Heart right ventricle (tissue), 16 donors: Measurements from ENCODE around the gene PROM2. TPM values are rescaled to one million over a fixed set of nuclear protein-coding genes. Genes with fewer than 3 reads are reported as not detected.

Experiments used
- ATAC-seq, 8 donors: fragments of 200-7000 bp; cut with Tn5 transposase; one replicate each; pipeline ENCODE4 v1.9.1; 2020; ENCODE audit warnings: mild to moderate bottlenecking in 8 of 8, moderate library complexity in 8 of 8, moderate number of reproducible peaks in 1 of 8
- DNase-seq, 2 donors: peaks; one replicate each; pipeline ENCODE4 v3.0.0-alpha.2; 2020
- H3K27ac ChIP-seq, 10 donors: fragments of 200-600 bp; sonication (generic) in 2 of 10; one replicate each; pipeline versions ENCODE4 v1.5.0 to v1.8.0; 2020 to 2022; ENCODE audit warnings: mild to moderate bottlenecking in 3 of 10
- H3K27me3 ChIP-seq, 7 donors: fragments of 200-600 bp; one replicate each; pipeline ENCODE4 v1.8.0; 2021 to 2022; ENCODE audit warnings: mild to moderate bottlenecking in 2 of 7
- H3K36me3 ChIP-seq, 9 donors: fragments of 200-600 bp; sonication (generic) in 1 of 9; one replicate each; pipeline versions ENCODE4 v1.5.0 to v1.8.0; 2020 to 2022; ENCODE audit warnings: mild to moderate bottlenecking in 2 of 9
- H3K4me1 ChIP-seq, 9 donors: fragments of 200-600 bp; sonication (generic) in 1 of 9; one replicate each; pipeline versions ENCODE4 v1.5.0 to v1.8.0; 2020 to 2022; ENCODE audit warnings: mild to moderate bottlenecking in 4 of 9
- H3K4me3 ChIP-seq, 10 donors: fragments of 200-600 bp; sonication (generic) in 2 of 10; one replicate each; pipeline versions ENCODE4 v1.5.0 to v1.8.0; 2020 to 2022; ENCODE audit warnings: mild to moderate bottlenecking in 7 of 10, moderate library complexity in 2 of 10
- H3K9me3 ChIP-seq, 11 donors: fragments of 200-600 bp in 10 of 11; sonication (generic) in 2 of 11; one replicate each; pipeline versions ENCODE4 v1.5.0 to v1.8.0; 2013 to 2022; ENCODE audit warnings: mild to moderate bottlenecking in 2 of 11, control low read depth in 1 of 11, moderate library complexity in 1 of 11
- WGBS, 2 donors: extraction: QIAGEN DNeasy Blood & Tissue Kit; methylation state at CpG; one replicate each; pipeline ENCODE4 v1.1.7; 2013; ENCODE audit warnings: inconsistent platforms in 1 of 2; 5-methylcytosine and 5-hydroxymethylcytosine counted together
- intact Hi-C, 10 donors: fragments of 100-400 bp; cut with DNase I; formaldehyde crosslinking; loops; one replicate each; pipeline versions ENCODE4 v1.11.1 to v1.14.2; 2022
- polyA plus RNA-seq, 2 donors: library from polyadenylated mRNA; stranded (reverse); fragments of 200-250 nt; gene quantifications; one replicate each; pipeline ENCODE4 v1.2.3, GENCODE V29; 2013
- total RNA-seq, 10 donors: library from RNA; stranded (reverse); fragmentation: NEBNext Ultra II Directional in 3 of 10; extraction: Animal tissue kit (Norgen Biotek cat#: 25700) in 3 of 10; gene quantifications; one replicate each; pipeline versions ENCODE4 v1.2.1 to v1.2.4, GENCODE V29; 2021 to 2023
- TF ChIP-seq, protein P1 (sequence below), 9 donors: fragments of 200-600 bp; sonication (generic) in 2 of 9; IDR thresholded peaks; one replicate each; pipeline versions ENCODE4 v1.5.0 to v1.8.0; 2021 to 2022; ENCODE audit warnings: antibody characterized with exemption in 9 of 9, mild to moderate bottlenecking in 5 of 9, moderate library complexity in 1 of 9
- donor health status: Arrhythmogenic right ventricular cardiomyopathy.
- donor health status: ischemic (EF 13 %, LVEDD 7.1; RV severe dilation, severe dysfunction).
- donor health status: healthy with polysubstance abuse.
- donor health status: DM: no; HTN: yes; CAD: no.
- donor health status: DM: no; HTN: no; CAD: no.
- donor health status: ischemic (EF 25% LVEDD 6.9; RV normal size, moderate dysfunction).
- donor health status: ischemic (EF 25% LVEDD 5.7; RV mildly dilated, moderate dysfunction).
- donor health status: healthy.
- donor health status: DM: yes; HTN: yes; CAD: no.
- donor health status: Ischemic cardiomyopathy.
- donor health status: ischemic (EF 35%, LVEDD 5.7; RV mildly dilated, moderate dysfunction).
- donor health status: nonischemic (EF 11% LVEDD 7.7; RV severe dilation, severe dysfunction).
- donor health status: DM: yes; HTN: yes; CAD: no.
- donor health status: PGD.
- donor health status: ischemic (EF 29% LVEDD 5.4; RV normal size, mild dysfunction).
- donor health status: nonischemic (EF 23%, LVEDD 6.1; RV moderate dilation, normal function).

The PROM2 gene
- total and polyA plus RNA-seq, 12 donors: 0.32 to 3.4 (median 0.94) TPM

DNA sequence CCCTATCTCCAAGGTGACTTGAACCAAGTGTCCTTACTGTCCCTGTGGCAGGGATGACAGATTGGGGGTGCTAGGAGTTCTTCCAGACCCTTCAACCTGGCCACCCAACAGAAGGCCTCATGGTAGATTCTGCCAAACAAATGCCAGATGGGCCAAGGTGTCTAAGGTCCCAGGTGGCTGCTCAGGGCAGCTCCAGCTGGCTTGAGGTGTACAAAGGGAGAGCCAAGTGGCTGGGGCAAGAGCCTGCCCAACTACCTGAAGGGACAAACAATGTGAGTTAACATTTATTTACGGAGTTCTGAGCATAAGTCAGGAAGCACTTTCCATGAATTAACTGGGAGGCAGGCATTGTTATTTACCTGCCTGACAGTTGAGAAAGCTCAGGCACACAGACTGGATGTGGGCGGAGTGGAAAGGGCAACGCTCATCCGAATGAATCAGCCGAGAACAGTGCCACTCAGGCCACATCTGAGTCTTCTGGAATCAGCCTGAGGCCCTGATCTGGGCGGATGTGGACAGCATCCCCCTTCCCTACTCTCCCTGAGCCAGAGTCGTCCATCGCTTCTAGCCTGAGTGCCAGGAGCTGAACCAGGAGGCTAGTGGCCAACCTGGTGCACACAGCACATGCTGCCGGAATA lies 18.5 kb downstream of the PROM2 start:
- Histone ChIP-seq H3K27ac (no peak overlapping the region), H3K36me3 (no peaks in the 10 kb centered on the region), H3K4me1 (no peaks in the 10 kb centered on the region), H3K9me3 (peaks cover 0 to 25% (median 15%) of the 10 kb centered on the region in 11 donors), H3K4me3 (no peak overlapping the region), H3K27me3 (peaks cover 0 to 11% (median 0%) of the 10 kb centered on the region in 7 donors)
- intact Hi-C loops: no loop called here
- no peak for DNase-seq
- ATAC-seq: no peak
- TF ChIP-seq, protein P1, sequence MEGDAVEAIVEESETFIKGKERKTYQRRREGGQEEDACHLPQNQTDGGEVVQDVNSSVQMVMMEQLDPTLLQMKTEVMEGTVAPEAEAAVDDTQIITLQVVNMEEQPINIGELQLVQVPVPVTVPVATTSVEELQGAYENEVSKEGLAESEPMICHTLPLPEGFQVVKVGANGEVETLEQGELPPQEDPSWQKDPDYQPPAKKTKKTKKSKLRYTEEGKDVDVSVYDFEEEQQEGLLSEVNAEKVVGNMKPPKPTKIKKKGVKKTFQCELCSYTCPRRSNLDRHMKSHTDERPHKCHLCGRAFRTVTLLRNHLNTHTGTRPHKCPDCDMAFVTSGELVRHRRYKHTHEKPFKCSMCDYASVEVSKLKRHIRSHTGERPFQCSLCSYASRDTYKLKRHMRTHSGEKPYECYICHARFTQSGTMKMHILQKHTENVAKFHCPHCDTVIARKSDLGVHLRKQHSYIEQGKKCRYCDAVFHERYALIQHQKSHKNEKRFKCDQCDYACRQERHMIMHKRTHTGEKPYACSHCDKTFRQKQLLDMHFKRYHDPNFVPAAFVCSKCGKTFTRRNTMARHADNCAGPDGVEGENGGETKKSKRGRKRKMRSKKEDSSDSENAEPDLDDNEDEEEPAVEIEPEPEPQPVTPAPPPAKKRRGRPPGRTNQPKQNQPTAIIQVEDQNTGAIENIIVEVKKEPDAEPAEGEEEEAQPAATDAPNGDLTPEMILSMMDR (IDR thresholded peaks at IDR 0.05): no peak
- WGBS, 2 donors: 86 to 90% methylated on average over 9 of the region's 9 CpGs

DNA sequence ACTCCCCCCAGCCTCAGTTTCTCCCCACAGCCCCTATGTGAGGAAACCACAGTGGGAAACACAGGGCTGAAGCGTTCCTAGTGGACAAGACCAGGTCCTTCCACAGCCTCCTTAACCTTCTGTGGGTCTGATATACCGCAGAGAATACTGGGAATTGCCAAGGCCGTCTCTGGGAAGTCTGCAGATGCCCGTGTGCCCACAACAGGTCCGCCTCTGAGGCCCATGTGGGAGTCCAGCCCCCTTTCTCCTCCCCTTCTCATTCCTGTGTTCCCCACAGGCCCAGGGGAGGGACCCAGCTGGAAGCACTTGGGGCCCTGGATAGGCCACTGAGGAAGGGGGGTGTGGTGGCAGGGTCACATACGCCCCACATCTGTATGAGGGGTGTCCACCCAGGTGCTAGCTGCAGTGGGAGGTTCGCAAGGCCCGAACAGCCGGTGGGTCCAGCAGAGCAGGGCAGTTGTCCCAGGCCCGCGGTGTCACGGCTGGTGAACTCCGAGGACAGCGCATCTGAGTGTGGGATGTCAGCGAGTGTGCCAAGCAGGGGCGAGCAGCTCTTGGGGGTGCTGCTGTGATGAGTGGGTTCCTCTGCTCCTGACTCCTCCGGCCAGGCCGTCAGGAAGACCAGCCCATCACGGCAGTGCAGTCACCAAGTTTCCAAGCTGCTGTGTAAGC lies 20.5 kb downstream of the PROM2 start:
- intact Hi-C loops: no loop called here
- Histone ChIP-seq H3K27me3 (peaks cover 0 to 24% (median 15%) of the 10 kb centered on the region in 7 donors), H3K4me1 (no peaks in the 10 kb centered on the region), H3K36me3 (no peaks in the 10 kb centered on the region), H3K4me3 (no peak overlapping the region), H3K9me3 (peaks cover 0 to 25% (median 15%) of the 10 kb centered on the region in 11 donors), H3K27ac (no peak overlapping the region)
- ATAC-seq: no peak
- DNase-seq: no peak
- TF ChIP-seq, protein P1 (IDR thresholded peaks at IDR 0.05): no peak
- WGBS, 2 donors: 89 to 93% methylated on average over 19 of the region's 19 CpGs

DNA sequence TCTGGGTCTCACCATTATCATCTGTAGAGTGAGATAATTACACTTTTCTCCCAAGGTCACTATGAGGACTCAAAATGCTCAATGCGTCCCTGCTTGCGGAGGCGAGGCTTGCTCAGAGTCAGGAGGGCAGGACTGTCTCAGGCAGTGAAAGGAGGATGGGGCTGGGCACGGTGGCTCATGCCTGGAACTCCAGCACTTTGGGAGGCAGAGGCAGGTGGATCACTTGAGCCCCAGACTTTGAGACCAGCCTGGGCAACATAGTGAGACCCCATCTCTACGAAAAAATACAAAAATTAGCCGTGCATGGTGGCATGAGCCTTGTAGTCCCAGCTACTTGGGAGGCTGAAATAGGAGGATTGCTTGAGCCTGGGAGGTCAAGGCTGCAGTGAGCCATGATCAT lies 21.1 kb downstream of the PROM2 start:
- Histone ChIP-seq H3K27ac (no peak overlapping the region), H3K4me1 (no peaks in the 10 kb centered on the region), H3K4me3 (no peak overlapping the region), H3K27me3 (peaks cover 0 to 30% (median 20%) of the 10 kb centered on the region in 7 donors), H3K36me3 (no peaks in the 10 kb centered on the region), H3K9me3 (peaks cover 0 to 20% (median 12%) of the 10 kb centered on the region in 11 donors)
- DNase-seq (no peak), ATAC-seq (no peak)
- WGBS, 2 donors: 87 to 93% methylated on average over 6 of the region's 6 CpGs
- TF ChIP-seq, protein P1 (IDR thresholded peaks at IDR 0.05): no peak
- intact Hi-C loops: no loop called here

GRCh38 chr2:95296011-95296410 lies 21.8 kb downstream of the PROM2 start:
- Histone ChIP-seq H3K27me3 (peaks cover 0 to 37% (median 20%) of the 10 kb centered on the region in 7 donors), H3K27ac (no peak overlapping the region), H3K36me3 (no peaks in the 10 kb centered on the region), H3K4me1 (no peaks in the 10 kb centered on the region), H3K4me3 (no peak overlapping the region), H3K9me3 (peaks cover 0 to 14% (median 6%) of the 10 kb centered on the region in 11 donors)
- WGBS, 2 donors: 68 to 76% methylated on average over 5 of the region's 5 CpGs
- intact Hi-C loops: no loop called here
- DNase-seq: no peak
- no peak for ATAC-seq
- TF ChIP-seq, protein P1 (IDR thresholded peaks at IDR 0.05): no peak
